HG03469 (cell line): ENCODE results near the gene FAF2.
"Not testable (repeated sequence)": the region's sequence is repeated elsewhere in the genome, so short reads cannot be mapped to it uniquely, and the experiment has no call there.

Experiments
- ATAC-seq: cut with Tn5 transposase; IDR thresholded peaks from one replicate; pipeline ENCODE4 v1.9.1; 2021; ENCODE audit warnings: mild to moderate bottlenecking, moderate library complexity, moderate number of reproducible peaks; ENCODE audit not compliant: unreplicated experiment

The FAF2 gene

DNA sequence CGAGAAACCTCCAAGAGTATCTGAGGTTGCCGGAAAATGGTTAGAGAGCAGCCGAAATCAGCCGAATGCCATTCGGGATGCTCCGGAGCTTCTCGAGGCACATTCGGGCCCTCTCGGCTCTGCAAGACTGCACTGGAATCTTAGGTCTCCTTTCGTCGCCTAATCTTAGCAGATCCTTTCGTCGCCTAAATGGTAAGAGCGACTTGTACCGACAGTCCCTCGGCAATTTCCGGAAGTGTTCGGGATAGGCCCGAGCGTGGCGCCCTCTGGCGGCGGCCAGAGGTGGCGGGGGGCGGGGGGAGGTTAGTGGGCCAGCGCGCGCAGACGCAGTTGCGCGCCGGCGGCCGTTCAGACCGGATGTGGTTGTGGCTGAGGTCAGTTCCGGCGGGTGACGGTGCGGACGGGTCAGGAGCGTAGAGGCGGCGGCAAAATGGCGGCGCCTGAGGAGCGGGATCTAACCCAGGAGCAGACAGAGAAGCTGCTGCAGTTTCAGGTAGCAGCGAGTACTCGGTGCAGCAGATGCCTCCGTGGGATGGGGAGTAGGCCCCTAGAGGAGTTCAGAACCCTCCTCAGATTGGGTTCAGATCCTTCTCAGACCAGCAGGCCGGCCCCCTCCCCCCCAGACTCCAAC lies at the start of gene FAF2:
FAF2 (plus strand) TSS at position 408 of the 631 bp plus-strand sequence; CDS start at position 431, 23 bp downstream.
- peak; percentile 95 for ATAC-seq

- no peak for ATAC-seq
Measured at GRCh38 chr5:176400382-176401156, 47.6 kb upstream of the FAF2 start.

DNA sequence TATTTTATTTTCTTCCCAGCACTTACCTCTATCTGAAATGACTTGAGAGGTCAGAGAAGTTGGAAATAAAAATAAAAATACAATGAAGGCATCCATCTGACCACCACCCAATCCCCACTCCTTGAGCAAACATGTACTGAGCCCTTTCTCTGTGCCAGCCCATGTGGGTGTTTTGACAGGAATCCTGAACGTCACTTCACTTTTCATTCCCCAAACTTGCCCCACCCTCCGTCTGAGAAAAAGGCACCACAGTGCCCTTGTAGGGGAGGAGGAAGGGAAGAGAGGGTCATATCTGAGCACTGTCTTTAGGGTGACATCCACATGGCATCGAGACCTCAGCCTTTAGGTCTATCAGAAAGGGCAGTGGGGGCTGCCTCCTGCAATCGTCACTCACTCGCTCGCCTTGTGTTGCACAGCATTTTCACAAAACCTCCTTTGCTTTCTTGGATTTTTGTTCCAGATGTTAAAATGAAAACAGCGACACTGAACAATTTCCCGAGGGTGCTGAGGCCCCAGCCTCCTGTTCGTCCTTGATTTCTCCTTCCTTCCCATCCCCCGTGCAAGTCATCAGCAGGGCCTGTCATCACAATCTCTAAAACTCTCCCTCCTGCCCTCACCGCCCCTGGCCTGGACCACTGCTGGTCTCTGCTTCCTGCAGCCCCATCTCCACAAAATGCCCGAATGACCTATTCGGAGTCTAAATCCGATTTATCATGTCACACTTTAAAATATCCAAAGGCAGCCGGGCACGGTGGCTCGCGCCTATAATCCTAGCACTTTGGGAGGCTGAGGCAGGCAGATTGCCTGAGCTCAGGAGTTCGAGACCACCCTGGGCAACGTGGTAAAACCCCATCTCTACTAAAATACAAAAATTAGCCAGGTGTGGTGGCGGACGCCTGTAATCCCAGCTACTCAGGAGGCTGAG lies 46.6 kb upstream of the FAF2 start:
- no peak for ATAC-seq

- ATAC-seq: no peak
Measured at GRCh38 chr5:176405656-176406435, 42.3 kb upstream of the FAF2 start.

GRCh38 chr5:176406436-176407052 lies 41.6 kb upstream of the FAF2 start:
- ATAC-seq: no peak

GRCh38 chr5:176407456-176408251 lies 40.5 kb upstream of the FAF2 start:
- ATAC-seq: no peak

- not testable (repeated sequence) for ATAC-seq
Measured at GRCh38 chr5:176408252-176408573, 40.0 kb upstream of the FAF2 start.

DNA sequence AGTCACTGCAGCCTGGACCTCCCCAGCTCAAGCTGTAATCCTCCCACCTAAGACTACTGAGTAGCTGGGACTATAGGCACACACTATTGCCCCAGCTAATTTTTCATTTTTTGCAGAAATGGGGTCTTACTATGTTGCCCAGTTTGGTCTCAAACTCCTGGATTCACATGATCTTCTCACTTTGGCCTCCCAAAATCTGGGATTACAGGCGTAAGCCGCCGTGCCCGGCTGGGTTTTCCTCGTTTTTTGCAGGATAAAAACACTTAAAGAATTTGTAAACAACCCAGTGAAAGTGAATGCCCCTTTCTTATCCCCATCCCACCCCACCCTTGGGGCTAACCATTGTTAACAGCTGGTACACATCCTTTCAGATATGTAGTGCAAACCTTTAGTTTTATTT lies 39.6 kb upstream of the FAF2 start:
- ATAC-seq: no peak

- ATAC-seq: no peak
Measured at GRCh38 chr5:176409765-176410164, 38.4 kb upstream of the FAF2 start.

- ATAC-seq: no peak
Measured at GRCh38 chr5:176410486-176411180, 37.6 kb upstream of the FAF2 start.

- no peak for ATAC-seq
Measured at GRCh38 chr5:176412517-176413254, 35.5 kb upstream of the FAF2 start.

DNA sequence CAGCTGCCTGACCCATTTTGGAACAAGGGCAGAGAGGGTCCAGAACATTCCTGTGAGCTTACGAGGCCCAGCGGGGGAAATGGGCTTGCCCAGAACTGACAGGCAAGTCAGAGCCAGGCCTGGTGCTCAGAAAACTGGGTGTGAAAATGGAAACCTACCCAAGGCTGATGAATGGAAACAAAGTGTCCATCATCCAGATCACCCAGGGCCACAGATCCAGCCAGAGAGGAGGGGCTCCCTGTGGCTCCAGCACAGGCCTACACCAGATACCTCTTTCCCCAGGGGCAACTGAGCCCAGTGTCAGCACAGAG lies 35.0 kb upstream of the FAF2 start:
- no peak for ATAC-seq

DNA sequence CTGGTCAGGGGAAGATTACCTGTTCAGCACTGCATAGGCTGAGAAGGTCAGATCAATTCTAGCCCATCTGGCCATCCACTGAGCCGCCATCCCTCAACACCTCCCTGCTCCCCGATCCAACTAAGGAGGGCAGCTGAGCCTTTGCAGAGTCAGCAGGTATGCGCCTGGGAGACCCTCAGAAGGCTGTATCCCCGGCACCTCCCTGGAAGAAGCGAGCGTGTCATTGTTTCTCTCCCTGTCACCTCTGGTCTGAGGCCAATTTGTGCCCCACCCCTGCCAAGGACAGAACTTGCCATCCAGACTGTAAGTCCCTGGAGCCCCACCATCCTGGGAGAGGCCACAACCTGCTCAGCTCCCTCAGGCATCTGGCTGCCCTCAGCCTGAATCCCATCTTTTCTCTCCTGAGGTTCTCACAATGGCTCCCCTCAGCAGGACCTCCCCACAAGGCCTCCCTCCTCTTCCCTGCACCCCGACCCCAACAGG lies 34.4 kb upstream of the FAF2 start:
- ATAC-seq: no peak

- no peak for ATAC-seq
Measured at GRCh38 chr5:176414704-176415103, 33.5 kb upstream of the FAF2 start.

- ATAC-seq: no peak
Measured at GRCh38 chr5:176415240-176415951, 32.8 kb upstream of the FAF2 start.

DNA sequence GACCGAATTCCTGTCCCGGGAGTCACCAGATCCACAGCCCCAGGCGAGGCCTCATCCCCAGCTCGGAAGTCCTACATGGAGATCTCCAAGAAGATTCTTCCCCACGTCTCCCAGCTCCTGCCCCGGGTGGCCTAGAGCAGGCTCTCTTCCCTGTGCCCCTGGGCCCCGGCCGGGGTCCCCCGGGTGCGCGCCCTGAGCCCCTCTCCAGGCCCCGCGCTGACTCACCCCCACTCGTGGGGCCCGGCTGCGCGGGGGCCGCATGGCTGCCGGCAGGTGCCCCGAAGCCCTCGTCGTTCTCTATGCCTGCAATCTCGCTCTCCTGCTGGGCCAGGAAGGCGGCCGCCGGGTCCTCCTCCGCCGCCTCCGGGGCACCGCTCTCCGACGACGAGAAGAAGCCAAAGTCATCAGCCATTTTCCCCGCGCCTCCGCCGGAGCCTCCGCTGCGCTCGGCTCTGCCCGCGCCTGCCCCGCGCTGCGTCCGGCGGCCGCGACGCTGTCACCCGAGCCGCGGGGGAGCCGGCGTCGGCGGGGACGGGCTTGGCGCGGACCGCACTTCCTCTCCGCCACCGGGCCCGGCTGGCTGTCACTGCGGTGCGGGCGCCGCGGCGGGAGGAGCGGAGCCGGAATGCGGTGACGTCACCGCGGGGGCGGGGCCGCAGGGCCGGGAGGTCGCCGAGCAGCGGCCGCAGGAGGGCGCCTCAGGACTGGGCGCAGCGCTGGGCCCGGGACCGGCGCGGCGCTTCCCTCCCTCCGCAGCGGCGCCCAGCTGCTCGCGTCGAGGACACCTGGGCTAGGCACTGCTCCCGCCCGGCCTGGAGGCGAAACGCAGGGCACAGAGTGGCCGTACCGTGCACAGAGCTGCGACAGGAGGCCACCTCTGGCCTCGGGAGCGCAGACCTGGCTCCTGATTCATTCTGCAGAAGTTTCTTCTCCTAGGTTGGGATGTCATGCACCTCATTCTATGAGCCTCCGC lies 31.9 kb upstream of the FAF2 start, which contains the start of gene CLTB:
CLTB (minus strand) TSS at position 588 of the 973 bp plus-strand sequence; CDS start at position 412, 176 bp downstream.
- ATAC-seq: peak; percentile 80
